K562 (cell line): ENCODE data around the gene TXNRD1. TPM values are rescaled to one million over a fixed set of nuclear protein-coding genes. Genes with fewer than 3 reads are reported as not detected.

Source experiments
- CHD1 ChIP-seq: fragments of 200-600 bp; sonication (generic); IDR thresholded peaks from one replicate; pipeline ENCODE4 v1.6.1; 2012; ENCODE audit warnings: mild to moderate bottlenecking, moderate library complexity, low read length, inconsistent platforms
- CXXC5 ChIP-seq: fragments of 250-450 bp; sonication (Bioruptor Pico); IDR thresholded peaks from 2 replicates; pipeline ENCODE4 v1.8.0; 2022; ENCODE audit warnings: inconsistent platforms, mild to moderate bottlenecking, moderate library complexity
- HSF4 ChIP-seq: fragments of 250-450 bp; sonication (Bioruptor Pico); IDR thresholded peaks from 2 replicates; pipeline ENCODE4 v2.1.2; 2022; ENCODE audit warnings: mild to moderate bottlenecking, moderate library complexity, borderline replicate concordance
- MAFK ChIP-seq: IDR thresholded peaks from 2 replicates; pipeline ENCODE4 v1.6.1; 2011; ENCODE audit warnings: low read length, improper control_type of control experiment
- NCOR1 ChIP-seq: fragments of 450-650 bp; IDR thresholded peaks from 2 replicates; pipeline ENCODE4 v1.6.1; 2016; ENCODE audit warnings: mild to moderate bottlenecking, moderate library complexity
- NR3C1 ChIP-seq: sonication (generic); formaldehyde crosslinking; IDR thresholded peaks from 2 replicates; pipeline ENCODE4 v1.8.1; 2022; ENCODE audit warnings: missing genetic modification reagents
- POLR2G ChIP-seq: fragments of 200-400 bp; formaldehyde crosslinking; IDR thresholded peaks from 2 replicates; pipeline ENCODE4 v1.6.1; 2017; ENCODE audit warnings: low read depth, mild to moderate bottlenecking, antibody characterized with exemption, low read length, moderate library complexity
- TEAD4 ChIP-seq, 2 experiments: sonication (generic) in 1 of 2; formaldehyde crosslinking in 1 of 2; IDR thresholded peaks; 2 replicates each; pipeline versions ENCODE4 v1.6.1 to v1.8.0; 2012 to 2022; ENCODE audit warnings: borderline replicate concordance in 1 of 2, inconsistent platforms in 1 of 2, low read length in 1 of 2, mild to moderate bottlenecking in 1 of 2, missing genetic modification reagents in 1 of 2
- ZNF384 ChIP-seq: IDR thresholded peaks from 2 replicates; pipeline ENCODE4 v1.6.1; 2012; ENCODE audit warnings: low read depth, low read length, improper control_type of control experiment
- polyA plus RNA-seq, 8 experiments: library from polyadenylated mRNA; depleted of rRNA in 4 of 8; stranded (reverse) in 5 of 8; unstranded in 3 of 8; fragments of >200 nt; fragmentation: Nextera tagmentation in 2 of 8; fragmentation: Illumina TruSeq in 1 of 8; extraction: Ambion mirVana in 2 of 8; extraction: Trizol in 1 of 8; gene quantifications; 2 replicates each; pipeline versions ENCODE4 v1.2.1 to v1.2.3, GENCODE V29; 2011 to 2014; ENCODE audit warnings: inconsistent platforms in 1 of 8, missing spikeins in 1 of 8
- total RNA-seq, 7 experiments: library from RNA; depleted of rRNA in 6 of 7; stranded (reverse); fragments of >200 nt in 6 of 7; fragmentation: Illumina TruSeq in 2 of 7; extraction: Trizol in 2 of 7; gene quantifications; 2 replicates each; pipeline versions ENCODE4 v1.2.1 to v1.2.3, GENCODE V29; 2011 to 2021; ENCODE audit warnings: low replicate concordance in 1 of 7
- TF ChIP-seq, protein P1 (sequence below), 2 experiments: fragments of 450-650 bp; formaldehyde crosslinking in 1 of 2; IDR thresholded peaks; 2 replicates each; pipeline versions ENCODE4 v1.4.0 to v1.6.1; 2014 to 2020; ENCODE audit warnings: mild to moderate bottlenecking in 2 of 2, borderline replicate concordance in 1 of 2, low read depth in 1 of 2
- TF ChIP-seq, protein P2 (sequence below): sonication (generic); formaldehyde crosslinking; IDR thresholded peaks from 2 replicates; pipeline ENCODE4 v1.8.0; 2023; ENCODE audit warnings: mild to moderate bottlenecking, missing genetic modification reagents
- TF ChIP-seq, protein P3 (sequence below), 2 experiments: IDR thresholded peaks; 2 replicates each; pipeline ENCODE4 v1.6.1; 2012; ENCODE audit warnings: improper control_type of control experiment in 2 of 2, low read depth in 2 of 2, low read length in 2 of 2, borderline replicate concordance in 1 of 2

The TXNRD1 gene
- total and polyA plus RNA-seq, 9 of the 15 experiments (the other 6 are each of a cell fraction or from before 2014, with no cell fraction given) = 107 to 189 (median 146) TPM

DNA sequence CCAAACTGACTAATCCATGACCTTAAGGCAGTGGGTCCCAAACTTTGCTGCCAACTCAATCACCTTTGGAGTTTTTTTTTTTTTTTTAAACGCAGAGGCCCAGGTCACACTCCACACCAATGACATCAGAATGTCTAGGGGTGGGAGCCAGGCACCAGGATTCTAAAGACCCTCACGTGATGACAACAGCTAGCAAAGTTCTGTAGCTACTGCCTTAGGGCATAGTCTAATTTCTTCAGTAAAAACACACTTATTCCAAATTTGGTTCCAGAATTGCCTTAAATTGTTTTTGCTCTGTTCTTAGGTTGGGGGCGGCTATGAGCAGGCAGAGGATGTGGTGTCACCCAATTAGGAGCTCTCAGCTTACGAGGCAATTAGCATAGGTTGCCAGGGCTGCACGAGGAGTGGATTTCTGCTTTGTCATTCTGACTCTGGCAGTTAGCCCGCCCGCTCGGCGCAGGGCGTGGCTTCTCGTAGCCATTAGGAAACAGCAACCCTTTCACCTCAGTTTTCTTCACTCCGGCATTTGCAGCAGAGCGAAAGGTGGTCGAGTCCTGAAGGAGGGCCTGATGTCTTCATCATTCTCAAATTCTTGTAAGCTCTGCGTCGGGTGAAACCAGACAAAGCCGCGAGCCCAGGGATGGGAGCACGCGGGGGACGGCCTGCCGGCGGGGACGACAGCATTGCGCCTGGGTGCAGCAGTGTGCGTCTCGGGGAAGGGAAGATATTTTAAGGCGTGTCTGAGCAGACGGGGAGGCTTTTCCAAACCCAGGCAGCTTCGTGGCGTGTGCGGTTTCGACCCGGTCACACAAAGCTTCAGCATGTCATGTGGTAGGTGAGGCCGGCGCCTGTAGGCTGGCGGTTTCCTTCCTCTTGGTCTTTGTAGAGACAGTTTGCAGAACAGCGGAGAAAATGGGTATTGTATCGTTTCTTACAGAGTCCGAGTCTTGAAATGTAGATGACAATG lies 71.2 kb downstream of the TXNRD1 start (continued):
- TF ChIP-seq, protein P1, sequence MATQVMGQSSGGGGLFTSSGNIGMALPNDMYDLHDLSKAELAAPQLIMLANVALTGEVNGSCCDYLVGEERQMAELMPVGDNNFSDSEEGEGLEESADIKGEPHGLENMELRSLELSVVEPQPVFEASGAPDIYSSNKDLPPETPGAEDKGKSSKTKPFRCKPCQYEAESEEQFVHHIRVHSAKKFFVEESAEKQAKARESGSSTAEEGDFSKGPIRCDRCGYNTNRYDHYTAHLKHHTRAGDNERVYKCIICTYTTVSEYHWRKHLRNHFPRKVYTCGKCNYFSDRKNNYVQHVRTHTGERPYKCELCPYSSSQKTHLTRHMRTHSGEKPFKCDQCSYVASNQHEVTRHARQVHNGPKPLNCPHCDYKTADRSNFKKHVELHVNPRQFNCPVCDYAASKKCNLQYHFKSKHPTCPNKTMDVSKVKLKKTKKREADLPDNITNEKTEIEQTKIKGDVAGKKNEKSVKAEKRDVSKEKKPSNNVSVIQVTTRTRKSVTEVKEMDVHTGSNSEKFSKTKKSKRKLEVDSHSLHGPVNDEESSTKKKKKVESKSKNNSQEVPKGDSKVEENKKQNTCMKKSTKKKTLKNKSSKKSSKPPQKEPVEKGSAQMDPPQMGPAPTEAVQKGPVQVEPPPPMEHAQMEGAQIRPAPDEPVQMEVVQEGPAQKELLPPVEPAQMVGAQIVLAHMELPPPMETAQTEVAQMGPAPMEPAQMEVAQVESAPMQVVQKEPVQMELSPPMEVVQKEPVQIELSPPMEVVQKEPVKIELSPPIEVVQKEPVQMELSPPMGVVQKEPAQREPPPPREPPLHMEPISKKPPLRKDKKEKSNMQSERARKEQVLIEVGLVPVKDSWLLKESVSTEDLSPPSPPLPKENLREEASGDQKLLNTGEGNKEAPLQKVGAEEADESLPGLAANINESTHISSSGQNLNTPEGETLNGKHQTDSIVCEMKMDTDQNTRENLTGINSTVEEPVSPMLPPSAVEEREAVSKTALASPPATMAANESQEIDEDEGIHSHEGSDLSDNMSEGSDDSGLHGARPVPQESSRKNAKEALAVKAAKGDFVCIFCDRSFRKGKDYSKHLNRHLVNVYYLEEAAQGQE (IDR thresholded peaks at IDR 0.05; ENCODE audit: borderline replicate concordance) = 0 out of 2 replicates have a peak, but pooled peaks have one; percentile 2
- TF ChIP-seq, protein P1 (CRISPR knock-in tag; IDR thresholded peaks at IDR 0.05; ENCODE audit: low read depth) = no peak
- TF ChIP-seq HSF4 (CRISPR knock-in tag) = no peak
- 0 out of 2 replicates have a peak, but pooled peaks have one; percentile 33 for TF ChIP-seq TEAD4 (IDR thresholded peaks at IDR 0.05; ENCODE audit: low read length)
- peak; percentile 79; the same call in 1 of the 2 replicates for TF ChIP-seq TEAD4 (CRISPR knock-in tag; IDR thresholded peaks at IDR 0.05; ENCODE audit: borderline replicate concordance)
- peak; percentile 36 for TF ChIP-seq CHD1
- TF ChIP-seq POLR2G = peak; percentile 97
- peak; percentile 53; the same call in 1 of the 2 replicates for TF ChIP-seq NCOR1
- TF ChIP-seq CXXC5 (CRISPR knock-in tag) = peak; percentile 64
- TF ChIP-seq ZNF384 = peak; percentile 88
- peak; percentile 97 for TF ChIP-seq MAFK
- TF ChIP-seq, protein P2, sequence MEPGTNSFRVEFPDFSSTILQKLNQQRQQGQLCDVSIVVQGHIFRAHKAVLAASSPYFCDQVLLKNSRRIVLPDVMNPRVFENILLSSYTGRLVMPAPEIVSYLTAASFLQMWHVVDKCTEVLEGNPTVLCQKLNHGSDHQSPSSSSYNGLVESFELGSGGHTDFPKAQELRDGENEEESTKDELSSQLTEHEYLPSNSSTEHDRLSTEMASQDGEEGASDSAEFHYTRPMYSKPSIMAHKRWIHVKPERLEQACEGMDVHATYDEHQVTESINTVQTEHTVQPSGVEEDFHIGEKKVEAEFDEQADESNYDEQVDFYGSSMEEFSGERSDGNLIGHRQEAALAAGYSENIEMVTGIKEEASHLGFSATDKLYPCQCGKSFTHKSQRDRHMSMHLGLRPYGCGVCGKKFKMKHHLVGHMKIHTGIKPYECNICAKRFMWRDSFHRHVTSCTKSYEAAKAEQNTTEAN (CRISPR knock-in tag) = peak; percentile 25; the same call in 1 of the 2 replicates
- TF ChIP-seq, protein P3, sequence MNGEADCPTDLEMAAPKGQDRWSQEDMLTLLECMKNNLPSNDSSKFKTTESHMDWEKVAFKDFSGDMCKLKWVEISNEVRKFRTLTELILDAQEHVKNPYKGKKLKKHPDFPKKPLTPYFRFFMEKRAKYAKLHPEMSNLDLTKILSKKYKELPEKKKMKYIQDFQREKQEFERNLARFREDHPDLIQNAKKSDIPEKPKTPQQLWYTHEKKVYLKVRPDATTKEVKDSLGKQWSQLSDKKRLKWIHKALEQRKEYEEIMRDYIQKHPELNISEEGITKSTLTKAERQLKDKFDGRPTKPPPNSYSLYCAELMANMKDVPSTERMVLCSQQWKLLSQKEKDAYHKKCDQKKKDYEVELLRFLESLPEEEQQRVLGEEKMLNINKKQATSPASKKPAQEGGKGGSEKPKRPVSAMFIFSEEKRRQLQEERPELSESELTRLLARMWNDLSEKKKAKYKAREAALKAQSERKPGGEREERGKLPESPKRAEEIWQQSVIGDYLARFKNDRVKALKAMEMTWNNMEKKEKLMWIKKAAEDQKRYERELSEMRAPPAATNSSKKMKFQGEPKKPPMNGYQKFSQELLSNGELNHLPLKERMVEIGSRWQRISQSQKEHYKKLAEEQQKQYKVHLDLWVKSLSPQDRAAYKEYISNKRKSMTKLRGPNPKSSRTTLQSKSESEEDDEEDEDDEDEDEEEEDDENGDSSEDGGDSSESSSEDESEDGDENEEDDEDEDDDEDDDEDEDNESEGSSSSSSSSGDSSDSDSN (IDR thresholded peaks at IDR 0.05; ENCODE audit: borderline replicate concordance in 1 of 2, low read depth in 2 of 2, low read length in 2 of 2) = peak in 1 of 2 experiments; percentile 65; a peak in 1 of 4 replicates
- no peak for TF ChIP-seq NR3C1
